HepG2 (cell line): ENCODE results near the gene RFX7.

Experiments
- DPF2 ChIP-seq: sonication (generic); formaldehyde crosslinking; IDR thresholded peaks from 2 replicates; pipeline ENCODE4 v1.4.0; 2020; ENCODE audit warnings: mild to moderate bottlenecking, low read depth, missing genetic modification reagents, borderline replicate concordance
- FOXM1 ChIP-seq: sonication (generic); formaldehyde crosslinking; IDR thresholded peaks from 2 replicates; pipeline ENCODE4 v1.5.0; 2020; ENCODE audit warnings: missing genetic modification reagents
- GTF2F1 ChIP-seq: fragments of 150-350 bp; IDR thresholded peaks from 2 replicates; pipeline ENCODE4 v1.6.1; 2014; ENCODE audit warnings: low read length
- MAZ ChIP-seq, 2 experiments: sonication (generic) in 1 of 2; formaldehyde crosslinking in 1 of 2; IDR thresholded peaks; 2 replicates each; pipeline versions ENCODE4 v1.5.0 to v1.6.1; 2012 to 2020; ENCODE audit warnings: low read depth in 2 of 2, mild to moderate bottlenecking in 2 of 2, borderline replicate concordance in 1 of 2, improper control_type of control experiment in 1 of 2, low read length in 1 of 2, missing genetic modification reagents in 1 of 2, moderate library complexity in 1 of 2
- POLR2A ChIP-seq, 2 experiments: IDR thresholded peaks; 2 replicates each; pipeline ENCODE4 v1.6.1; 2011; ENCODE audit warnings: low read depth in 2 of 2, low read length in 2 of 2, mild to moderate bottlenecking in 1 of 2, moderate library complexity in 1 of 2; ENCODE audit not compliant: insufficient read depth in 1 of 2
- POLR2AphosphoS5 ChIP-seq: IDR thresholded peaks from 2 replicates; pipeline ENCODE4 v1.6.1; 2012; ENCODE audit warnings: low read depth, low read length
- ZFP62 ChIP-seq: sonication (generic); formaldehyde crosslinking; IDR thresholded peaks from 2 replicates; pipeline ENCODE4 v1.4.0; 2020; ENCODE audit warnings: missing genetic modification reagents
- ZNF414 ChIP-seq: sonication (generic); formaldehyde crosslinking; IDR thresholded peaks from 2 replicates; pipeline ENCODE4 v1.5.0; 2020; ENCODE audit warnings: missing genetic modification reagents
- ZNF776 ChIP-seq: sonication (generic); formaldehyde crosslinking; IDR thresholded peaks from 2 replicates; pipeline ENCODE4 v1.4.0; 2020; ENCODE audit warnings: mild to moderate bottlenecking, missing genetic modification reagents
- TF ChIP-seq, protein P1 (sequence below): sonication (generic); formaldehyde crosslinking; IDR thresholded peaks from 2 replicates; pipeline ENCODE4 v1.5.0; 2020; ENCODE audit warnings: mild to moderate bottlenecking, missing genetic modification reagents, borderline replicate concordance

GRCh38 chr15:56228854-56229253, 14.8 kb downstream of the RFX7 start:
- no peak for TF ChIP-seq POLR2A (IDR thresholded peaks at IDR 0.05; ENCODE audit: insufficient read depth in 1 of 2, low read depth in 2 of 2, low read length in 2 of 2)
- no peak for TF ChIP-seq ZFP62 (CRISPR knock-in tag)
- TF ChIP-seq, protein P1, sequence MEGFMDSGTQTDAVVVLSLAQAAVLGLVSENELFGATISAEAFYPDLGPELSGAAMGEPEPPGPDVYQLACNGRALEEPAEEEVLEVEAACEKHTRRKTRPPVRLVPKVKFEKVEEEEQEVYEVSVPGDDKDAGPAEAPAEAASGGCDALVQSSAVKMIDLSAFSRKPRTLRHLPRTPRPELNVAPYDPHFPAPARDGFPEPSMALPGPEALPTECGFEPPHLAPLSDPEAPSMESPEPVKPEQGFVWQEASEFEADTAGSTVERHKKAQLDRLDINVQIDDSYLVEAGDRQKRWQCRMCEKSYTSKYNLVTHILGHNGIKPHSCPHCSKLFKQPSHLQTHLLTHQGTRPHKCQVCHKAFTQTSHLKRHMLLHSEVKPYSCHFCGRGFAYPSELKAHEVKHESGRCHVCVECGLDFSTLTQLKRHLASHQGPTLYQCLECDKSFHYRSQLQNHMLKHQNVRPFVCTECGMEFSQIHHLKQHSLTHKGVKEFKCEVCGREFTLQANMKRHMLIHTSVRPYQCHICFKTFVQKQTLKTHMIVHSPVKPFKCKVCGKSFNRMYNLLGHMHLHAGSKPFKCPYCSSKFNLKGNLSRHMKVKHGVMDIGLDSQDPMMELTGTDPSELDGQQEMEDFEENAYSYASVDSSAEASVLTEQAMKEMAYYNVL (CRISPR knock-in tag) = no peak
- TF ChIP-seq FOXM1 (CRISPR knock-in tag) = no peak
- no peak for TF ChIP-seq MAZ (IDR thresholded peaks at IDR 0.05; ENCODE audit: borderline replicate concordance, low read depth, low read length)
- TF ChIP-seq MAZ (CRISPR knock-in tag; IDR thresholded peaks at IDR 0.05; ENCODE audit: low read depth) = no peak
- no peak for TF ChIP-seq POLR2AphosphoS5
- no peak for TF ChIP-seq GTF2F1
- no peak for TF ChIP-seq DPF2
- TF ChIP-seq ZNF414 = no peak
- no peak for TF ChIP-seq ZNF776
